HG02970 (cell line): ENCODE measurements around the gene AGPAT1.
"Not testable (repeated sequence)": the region's sequence is repeated elsewhere in the genome, so short reads cannot be mapped to it uniquely, and the experiment has no call there.

Experiments used
- ATAC-seq: cut with Tn5 transposase; IDR thresholded peaks from one replicate; pipeline ENCODE4 v1.9.1; 2021; ENCODE audit warnings: mild to moderate bottlenecking, moderate library complexity, moderate number of reproducible peaks; ENCODE audit not compliant: unreplicated experiment, low FRiP score

AGPAT1 gene

GRCh38 chr6:32200711-32201475, 25.0 kb upstream of the AGPAT1 start:
- no peak for ATAC-seq

GRCh38 chr6:32198866-32199265, 23.0 kb upstream of the AGPAT1 start:
- no peak for ATAC-seq

DNA sequence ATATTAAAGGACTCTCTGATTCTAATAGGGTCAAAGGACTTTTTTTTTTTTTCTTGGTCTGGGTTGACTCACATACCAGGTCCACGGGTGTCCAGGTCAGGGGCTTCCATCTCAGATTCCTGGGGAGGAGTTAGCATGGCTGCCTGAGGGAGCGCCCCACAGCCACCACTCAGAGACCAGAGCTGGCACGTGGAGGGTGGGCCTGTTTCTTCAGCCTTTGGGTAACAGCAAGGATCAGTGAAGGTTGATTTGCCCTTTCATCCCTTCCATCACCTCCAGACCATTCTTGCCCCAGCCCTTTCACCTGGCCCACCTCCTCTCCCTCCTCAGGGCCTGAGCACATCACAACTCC, 22.4 kb upstream of the AGPAT1 start:
- no peak for ATAC-seq

DNA sequence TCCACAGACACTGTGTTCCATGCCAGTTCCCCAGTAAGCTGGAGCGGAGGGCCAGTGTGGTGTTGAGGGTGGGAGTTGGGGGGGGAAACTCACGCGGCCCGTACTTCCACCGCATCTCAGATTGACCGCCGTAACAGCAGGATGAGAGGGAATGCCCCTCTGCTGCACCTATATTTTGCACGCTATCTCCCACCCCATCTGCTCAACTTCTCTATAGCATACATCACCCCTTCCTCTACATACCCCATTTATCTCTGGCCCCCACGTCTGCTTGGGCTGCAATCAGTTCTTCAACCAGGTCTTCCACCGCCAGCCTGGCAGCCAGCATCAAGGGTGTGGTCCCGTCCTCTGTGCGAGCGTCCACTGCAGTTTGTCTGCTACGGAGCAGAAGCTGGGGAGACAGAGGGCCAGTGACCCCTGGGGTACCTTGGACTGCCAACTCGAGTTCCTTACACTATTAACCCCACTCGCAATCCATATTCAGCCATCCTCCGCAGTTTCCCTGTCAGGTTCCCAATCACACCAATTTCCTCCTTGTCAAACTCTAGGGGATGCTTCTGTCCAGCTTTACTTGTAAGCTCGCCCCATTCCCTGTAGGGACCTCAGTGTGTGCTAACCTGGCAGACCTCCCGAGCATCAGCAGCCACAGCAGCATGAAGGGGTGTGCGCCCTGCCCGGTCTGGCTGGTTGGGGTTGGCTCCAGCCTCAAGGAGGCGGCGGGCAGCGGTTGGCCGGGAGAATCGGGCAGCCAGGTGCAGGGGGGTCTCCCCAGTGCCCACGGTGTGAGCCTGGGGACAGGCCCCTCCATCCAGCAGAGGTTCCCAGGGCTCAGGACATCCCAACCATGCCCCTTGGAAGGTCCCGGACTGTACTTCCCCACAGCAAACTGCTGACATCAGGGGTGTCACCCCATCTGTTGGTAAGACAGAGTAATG, 21.1 kb upstream of the AGPAT1 start:
- no peak for ATAC-seq

DNA sequence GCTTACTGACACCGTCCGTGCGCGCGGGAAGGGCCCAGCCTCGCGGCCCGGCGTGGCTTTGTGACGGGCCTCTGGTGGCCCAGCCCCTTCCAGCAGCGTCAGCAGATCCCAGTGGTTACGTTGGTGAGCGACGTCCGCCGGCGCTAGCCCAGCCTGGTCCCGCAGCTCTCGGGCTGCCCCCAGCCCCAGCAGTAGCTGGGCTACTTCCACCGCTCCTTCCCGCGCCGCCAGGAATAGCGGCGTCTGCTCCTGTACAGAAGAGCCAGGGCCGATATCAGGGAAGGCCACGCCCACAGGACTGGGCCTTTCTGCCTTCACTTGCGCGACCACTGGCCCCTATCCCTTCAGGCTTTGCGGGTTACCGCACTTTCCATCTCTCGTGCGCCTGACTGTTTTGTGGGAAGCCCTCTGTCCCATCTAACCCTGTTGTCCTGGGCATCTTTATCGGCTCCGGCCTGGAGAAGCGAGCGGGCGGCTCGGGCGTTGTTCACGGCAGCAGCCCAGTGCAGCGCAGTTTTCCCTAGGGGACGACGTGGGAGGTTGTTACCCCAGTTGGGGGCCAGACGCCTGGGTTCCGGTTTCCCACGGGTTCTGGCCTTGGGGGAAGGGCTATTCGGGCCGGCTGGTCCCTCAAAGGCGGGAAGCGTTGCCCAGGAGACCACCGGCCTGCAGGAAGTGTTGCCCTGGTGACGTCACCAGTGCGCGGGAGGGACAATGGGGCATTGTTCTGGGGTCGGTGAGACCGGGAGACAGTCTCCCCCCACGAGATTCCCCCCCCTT, 20.2 kb upstream of the AGPAT1 start:
- peak; percentile 77 for ATAC-seq

DNA sequence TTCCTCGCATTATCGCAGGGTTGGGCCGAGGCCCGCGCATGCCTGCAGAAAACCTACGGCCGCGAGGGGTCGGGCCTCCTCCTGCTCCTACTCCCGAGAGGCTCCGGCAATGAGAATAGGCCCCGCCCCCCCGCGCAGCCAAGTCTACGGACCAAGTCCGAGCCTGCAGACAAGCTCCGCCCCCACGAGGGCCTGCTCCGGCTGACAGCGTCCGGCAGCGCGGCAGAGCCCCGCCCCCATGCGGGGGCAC, 19.7 kb upstream of the AGPAT1 start:
- peak; percentile 68 for ATAC-seq

DNA sequence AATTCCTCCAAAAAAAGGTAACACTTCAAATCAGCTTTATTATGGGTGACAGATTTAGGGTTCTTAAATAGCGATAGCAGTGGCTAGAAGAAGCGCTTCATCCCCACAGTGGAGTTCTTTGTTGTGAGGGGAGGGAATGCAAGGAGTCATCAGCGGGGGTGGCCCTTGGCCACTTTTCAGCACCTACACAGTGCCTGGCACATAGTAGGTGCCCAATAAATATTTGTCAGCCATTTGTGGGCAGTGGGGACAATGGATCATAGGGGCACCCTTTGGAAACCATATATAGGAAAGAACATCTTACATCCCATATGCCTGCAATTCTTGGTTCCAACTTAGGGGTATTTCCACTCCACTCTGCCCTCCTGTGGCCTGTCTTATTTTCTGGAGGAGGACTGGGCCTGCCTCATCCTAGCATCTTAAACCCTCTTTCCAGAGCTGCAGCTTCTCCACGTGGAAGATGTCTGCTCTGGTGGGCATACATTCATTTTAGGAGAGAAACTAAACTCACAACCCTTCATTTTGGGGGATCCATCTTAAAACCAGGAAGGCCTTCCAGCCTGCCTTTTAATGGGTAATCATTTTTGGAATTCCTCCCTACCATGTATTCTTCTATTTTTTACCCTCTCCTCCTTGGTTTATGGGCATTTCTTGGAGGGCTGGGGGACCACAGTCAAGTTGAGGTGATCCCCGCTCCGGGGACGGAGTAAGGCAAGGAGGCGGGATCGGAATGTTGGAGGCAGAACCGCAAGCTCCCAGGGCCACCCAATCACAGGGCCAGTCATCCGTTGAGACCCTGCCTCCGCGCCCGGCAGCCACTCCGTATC, 19.2 kb upstream of the AGPAT1 start:
- no peak for ATAC-seq

GRCh38 chr6:32194388-32194787, 18.5 kb upstream of the AGPAT1 start:
- no peak for ATAC-seq

DNA sequence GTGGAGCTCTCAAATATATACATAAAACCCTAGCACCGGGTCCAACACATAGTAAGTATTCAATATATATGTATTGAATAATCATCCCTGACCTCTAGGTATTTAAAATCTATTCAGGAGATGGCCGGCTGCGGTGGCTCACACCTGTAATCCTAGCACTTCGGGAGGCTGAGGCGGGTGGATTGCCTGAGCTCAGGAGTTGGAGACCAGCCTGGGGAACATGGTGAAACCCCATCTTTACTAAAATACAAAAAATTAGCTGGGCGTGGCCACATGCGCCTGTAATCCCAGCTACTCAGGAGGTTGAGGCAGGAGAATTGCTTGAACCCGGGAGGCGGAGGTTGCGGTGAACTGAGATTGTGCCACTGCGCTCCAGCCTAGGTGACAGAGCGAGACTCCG, 17.2 kb upstream of the AGPAT1 start:
- not testable (repeated sequence) for ATAC-seq

- no peak for ATAC-seq
Observed at GRCh38 chr6:32192608-32193039, 16.7 kb upstream of the AGPAT1 start, which contains the start of gene GPSM3. GPSM3 (minus strand) TSS chr6:32192643; CDS start chr6:32192513, 130 bp downstream.

GRCh38 chr6:32191696-32192607, 16.1 kb upstream of the AGPAT1 start:
- no peak for ATAC-seq

DNA sequence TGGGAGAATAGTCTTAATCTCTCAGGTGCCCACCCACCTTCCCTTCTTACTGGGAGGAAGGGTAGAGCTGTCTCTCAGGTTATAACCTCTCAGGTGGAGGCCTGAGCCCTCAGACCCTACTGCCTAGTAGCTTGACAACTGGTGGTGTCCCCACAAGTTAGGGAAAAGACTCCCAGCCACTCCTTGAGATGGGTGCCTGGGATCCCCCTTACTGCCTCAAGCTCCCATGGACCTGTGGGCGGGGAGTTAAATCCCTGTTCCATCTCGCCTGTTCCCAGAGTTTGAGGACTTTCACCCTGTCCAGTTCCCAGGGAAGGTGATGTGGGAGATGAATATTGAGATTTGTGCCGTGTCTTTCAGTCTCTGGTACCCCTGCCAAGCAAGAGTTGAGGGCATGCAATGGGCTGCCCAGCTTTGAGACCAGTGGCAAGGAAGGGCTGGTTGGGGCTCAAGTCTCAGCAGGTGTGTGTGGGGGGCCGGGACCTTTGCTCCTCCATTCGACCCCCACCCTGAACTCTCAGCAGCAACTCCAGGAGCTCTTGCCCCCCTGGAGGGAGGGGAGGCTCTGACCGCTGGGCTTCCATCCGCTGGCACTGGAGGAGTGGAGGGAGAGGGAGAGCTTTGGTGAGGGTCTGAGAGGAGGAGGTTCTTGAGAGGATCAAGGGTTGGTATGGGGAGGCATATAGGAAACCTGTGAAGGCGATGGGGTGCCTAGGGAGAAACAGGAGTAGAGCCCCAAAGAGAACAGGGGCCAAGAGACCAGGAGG, 15.2 kb upstream of the AGPAT1 start:
- no peak for ATAC-seq

DNA sequence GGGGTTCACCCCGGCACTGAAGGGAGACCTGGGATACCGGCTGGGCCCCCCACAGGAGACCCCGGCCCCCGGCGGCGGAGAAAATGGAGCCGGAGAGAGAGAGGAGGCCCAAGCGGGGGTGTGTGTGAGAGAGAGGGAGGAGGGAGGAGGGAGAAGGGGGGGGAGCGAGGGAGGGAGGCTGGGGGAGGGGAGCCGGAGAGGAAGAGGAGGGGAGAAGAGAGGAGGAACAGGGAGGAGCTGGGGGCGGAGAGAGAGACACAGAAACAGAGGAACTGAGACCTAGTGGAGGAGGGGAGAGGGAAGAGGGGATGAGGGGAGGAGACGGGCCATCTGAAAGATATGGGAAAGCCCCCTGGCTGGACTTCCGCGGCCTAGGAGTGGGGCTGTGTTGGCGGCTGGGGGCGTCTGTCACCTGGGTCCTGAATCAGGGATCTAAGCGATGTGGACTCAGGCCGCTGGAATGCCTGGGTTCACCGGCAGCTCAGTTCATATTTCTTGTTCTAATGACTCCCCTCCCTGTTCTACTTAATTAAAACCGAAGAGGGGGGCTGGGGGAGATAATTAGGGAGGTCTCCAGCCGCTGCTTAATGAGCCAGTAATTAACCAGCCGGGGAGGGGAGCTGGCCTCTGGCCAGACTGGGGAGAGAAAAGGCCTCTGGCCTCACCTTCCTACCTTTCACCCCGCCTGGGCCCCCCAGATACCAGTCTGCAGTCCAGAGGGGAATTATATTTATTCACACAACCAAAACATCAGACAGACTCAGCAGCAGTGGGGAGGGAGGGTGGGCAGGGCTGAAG, 14.4 kb upstream of the AGPAT1 start, which contains the start of gene PBX2:
Gene PBX2 (minus strand): TSS at position 149 of the 798 bp plus-strand sequence. CDS start 287 bp downstream, outside the sequence.
- ATAC-seq = peak; percentile 51

GRCh38 chr6:32189742-32190053, 13.8 kb upstream of the AGPAT1 start:
- ATAC-seq = no peak

GRCh38 chr6:32189069-32189741, 13.3 kb upstream of the AGPAT1 start:
- no peak for ATAC-seq

DNA sequence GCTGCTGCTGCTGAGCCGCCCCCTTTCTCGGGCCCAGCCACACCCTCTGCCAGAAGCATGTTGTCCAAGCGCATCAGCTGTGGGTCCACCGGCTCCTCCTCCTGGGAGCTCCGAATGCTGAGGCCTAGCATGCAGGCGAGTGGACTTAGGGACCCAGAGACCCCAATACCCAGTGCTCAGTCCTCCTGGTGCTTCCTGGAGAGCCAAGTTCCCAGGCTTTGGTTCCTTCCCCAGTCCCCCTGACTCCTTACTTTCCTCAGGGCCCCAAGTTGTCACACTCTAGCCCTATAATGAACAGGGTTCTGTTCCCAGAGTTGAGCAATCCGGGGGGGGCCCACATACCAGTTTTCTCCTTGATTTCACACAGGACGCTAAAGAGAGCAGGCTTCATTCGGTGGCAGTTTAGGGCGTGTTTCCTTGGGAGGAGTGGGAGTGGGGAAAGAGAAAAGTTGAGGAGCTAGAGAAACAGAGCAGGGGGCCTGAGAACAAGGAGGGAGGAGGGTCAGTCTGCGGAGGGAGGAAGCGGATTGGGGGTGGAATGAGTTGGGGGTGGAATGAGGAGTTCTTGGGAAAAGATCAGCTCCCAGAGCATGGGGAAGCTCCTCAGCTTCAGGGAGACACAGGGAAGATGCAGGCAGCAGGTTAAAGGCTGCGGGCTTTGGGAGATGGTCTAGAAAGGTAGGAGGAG, 12.6 kb upstream of the AGPAT1 start:
- no peak for ATAC-seq
